GM23248 (cell line): ENCODE measurements around the gene SLC38A8.

ENCODE experiments used
- EZH2 ChIP-seq: fragments of 200-600 bp; sonication (generic); IDR thresholded peaks from 2 replicates; pipeline ENCODE4 v1.6.1; 2018; ENCODE audit warnings: antibody characterized with exemption, mild to moderate bottlenecking; ENCODE audit not compliant: insufficient read depth, poor library complexity, severe bottlenecking
- EZH2phosphoT487 ChIP-seq: fragments of 200-600 bp; sonication (generic); IDR thresholded peaks from 2 replicates; pipeline ENCODE4 v1.6.1; 2018; ENCODE audit warnings: antibody characterized with exemption, moderate library complexity, mild to moderate bottlenecking, low read depth; ENCODE audit not compliant: insufficient read depth

GRCh38 chr16:84036131-84036530 is 6.5 kb downstream of the SLC38A8 start:
- no peak for TF ChIP-seq EZH2
- no peak for TF ChIP-seq EZH2phosphoT487
